ENCODE data around the gene NOMO2. TPM values are rescaled to one million over a fixed set of nuclear protein-coding genes. Genes with fewer than 3 reads are reported as not detected.
"Not testable (repeated sequence)": the region's sequence is repeated elsewhere in the genome, so short reads cannot be mapped to it uniquely, and the experiment has no call there.

NOMO2 gene
- polyA plus RNA-seq, 3 donors: 26.1 to 76.8 (median 66.0) TPM

GRCh38 chr16:18598582-18598981 lies 36.7 kb upstream of the NOMO2 start:
- intact Hi-C loops (cut with micrococcal nuclease); H3K36me3 Mint-ChIP-seq; H4K20me1 ChIP-seq (ENCODE audit: insufficient read depth, low read length); H3K9me3 Mint-ChIP-seq; H3K79me2 ChIP-seq (ENCODE audit: insufficient read depth, low read length); H3K27me3 ChIP-seq (ENCODE audit: control insufficient read depth in 2 of 2, insufficient read depth in 2 of 2, low read length in 2 of 2); H3K4me3 Mint-ChIP-seq; H3K4me2 ChIP-seq (replicated peaks; ENCODE audit: extremely low read depth, low read length, poor library complexity, severe bottlenecking); H2AFZ ChIP-seq (ENCODE audit: insufficient read depth, low read depth, low read length, poor library complexity, severe bottlenecking); H3K27me3 Mint-ChIP-seq (ENCODE audit: low read depth in 3 of 3); H3K4me1 ChIP-seq (ENCODE audit: control insufficient read depth in 1 of 2, insufficient read depth in 2 of 2, low read length in 2 of 2); H3K4me1 Mint-ChIP-seq; DNase-seq; H3K4me3 ChIP-seq (replicated peaks in 1 of 3; ENCODE audit: low read depth in 2 of 3, low read length in 3 of 3); H3K27ac ChIP-seq (ENCODE audit: low read depth in 1 of 2, low read length in 2 of 2); H3K9me3 ChIP-seq (replicated peaks in 1 of 2; ENCODE audit: control insufficient read depth in 1 of 2, insufficient read depth in 1 of 2, low read length in 2 of 2); H3K36me3 ChIP-seq (replicated peaks in 1 of 2; ENCODE audit: control insufficient read depth in 1 of 2, insufficient read depth in 2 of 2, low read length in 2 of 2); H3K27ac Mint-ChIP-seq; H3K9ac ChIP-seq (ENCODE audit: insufficient read depth, low read length, poor library complexity, severe bottlenecking): not testable (repeated sequence)
- no CpG with 5 or more reads among the region's 1 CpG for WGBS (ENCODE audit: insufficient coverage)

DNA sequence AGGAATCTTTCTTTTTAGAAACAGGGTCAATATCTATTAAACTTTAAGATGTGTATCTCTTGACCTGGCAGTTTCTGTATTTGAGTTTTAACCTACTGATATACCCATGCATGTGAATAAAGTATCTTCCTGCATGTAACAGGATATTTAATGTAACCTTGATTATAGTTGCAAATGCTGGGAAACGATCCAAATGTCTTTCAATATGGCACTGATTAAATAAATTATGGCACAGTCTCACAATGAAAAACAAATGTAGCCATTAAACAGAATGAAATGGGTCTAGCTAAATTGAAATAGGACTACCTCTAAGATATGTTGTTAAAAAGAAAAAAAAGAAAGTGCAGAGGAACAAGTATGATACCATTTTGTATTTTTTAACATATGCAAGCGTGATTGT lies 35.8 kb upstream of the NOMO2 start:
- H3K27me3 Mint-ChIP-seq (ENCODE audit: low read depth in 3 of 3); H3K4me3 Mint-ChIP-seq; H3K4me3 ChIP-seq (replicated peaks in 1 of 3; ENCODE audit: low read depth in 2 of 3, low read length in 3 of 3); H3K27me3 ChIP-seq (ENCODE audit: control insufficient read depth in 2 of 2, insufficient read depth in 2 of 2, low read length in 2 of 2); H3K4me2 ChIP-seq (replicated peaks; ENCODE audit: extremely low read depth, low read length, poor library complexity, severe bottlenecking); H3K9ac ChIP-seq (ENCODE audit: insufficient read depth, low read length, poor library complexity, severe bottlenecking); H4K20me1 ChIP-seq (ENCODE audit: insufficient read depth, low read length); H3K27ac ChIP-seq (ENCODE audit: low read depth in 1 of 2, low read length in 2 of 2); H3K9me3 ChIP-seq (replicated peaks in 1 of 2; ENCODE audit: control insufficient read depth in 1 of 2, insufficient read depth in 1 of 2, low read length in 2 of 2); H3K9me3 Mint-ChIP-seq; H3K4me1 Mint-ChIP-seq; H3K4me1 ChIP-seq (ENCODE audit: control insufficient read depth in 1 of 2, insufficient read depth in 2 of 2, low read length in 2 of 2); DNase-seq; H3K36me3 ChIP-seq (replicated peaks in 1 of 2; ENCODE audit: control insufficient read depth in 1 of 2, insufficient read depth in 2 of 2, low read length in 2 of 2); H3K27ac Mint-ChIP-seq; H2AFZ ChIP-seq (ENCODE audit: insufficient read depth, low read depth, low read length, poor library complexity, severe bottlenecking); intact Hi-C loops (cut with micrococcal nuclease); H3K79me2 ChIP-seq (ENCODE audit: insufficient read depth, low read length); H3K36me3 Mint-ChIP-seq: not testable (repeated sequence)
- no CpG with 5 or more reads among the region's 2 CpGs for WGBS (ENCODE audit: insufficient coverage)

DNA sequence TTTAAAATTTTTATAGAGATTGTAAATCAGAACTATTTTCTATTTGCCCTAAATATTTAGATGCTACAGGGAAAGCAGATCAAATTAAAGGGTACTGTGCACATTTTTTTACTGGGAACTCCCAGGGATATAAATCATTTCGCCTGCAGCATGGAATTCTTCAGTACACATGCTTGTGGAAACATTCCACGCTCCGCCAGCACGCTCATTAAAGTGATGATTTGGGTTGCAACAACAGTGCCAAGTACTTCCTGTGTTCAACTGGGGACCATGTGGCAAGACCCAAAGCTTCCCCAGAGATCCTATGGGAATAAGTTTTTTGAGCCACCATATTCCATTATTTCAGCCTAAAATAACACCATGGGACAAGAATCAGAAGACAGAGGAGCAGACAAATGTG lies 35.4 kb upstream of the NOMO2 start:
- H3K27ac Mint-ChIP-seq; H3K4me1 Mint-ChIP-seq; DNase-seq; H3K9ac ChIP-seq (ENCODE audit: insufficient read depth, low read length, poor library complexity, severe bottlenecking); H3K27ac ChIP-seq (ENCODE audit: low read depth in 1 of 2, low read length in 2 of 2); intact Hi-C loops (cut with micrococcal nuclease); H3K4me3 ChIP-seq (replicated peaks in 1 of 3; ENCODE audit: low read depth in 2 of 3, low read length in 3 of 3); H3K9me3 ChIP-seq (replicated peaks in 1 of 2; ENCODE audit: control insufficient read depth in 1 of 2, insufficient read depth in 1 of 2, low read length in 2 of 2); H3K4me2 ChIP-seq (replicated peaks; ENCODE audit: extremely low read depth, low read length, poor library complexity, severe bottlenecking); H3K9me3 Mint-ChIP-seq; H3K27me3 ChIP-seq (ENCODE audit: control insufficient read depth in 2 of 2, insufficient read depth in 2 of 2, low read length in 2 of 2); H3K27me3 Mint-ChIP-seq (ENCODE audit: low read depth in 3 of 3); H3K4me3 Mint-ChIP-seq; H3K36me3 Mint-ChIP-seq; H4K20me1 ChIP-seq (ENCODE audit: insufficient read depth, low read length); H3K4me1 ChIP-seq (ENCODE audit: control insufficient read depth in 1 of 2, insufficient read depth in 2 of 2, low read length in 2 of 2); H3K36me3 ChIP-seq (replicated peaks in 1 of 2; ENCODE audit: control insufficient read depth in 1 of 2, insufficient read depth in 2 of 2, low read length in 2 of 2); H3K79me2 ChIP-seq (ENCODE audit: insufficient read depth, low read length); H2AFZ ChIP-seq (ENCODE audit: insufficient read depth, low read depth, low read length, poor library complexity, severe bottlenecking): not testable (repeated sequence)
- no CpG with 5 or more reads among the region's 4 CpGs for WGBS (ENCODE audit: insufficient coverage)

DNA sequence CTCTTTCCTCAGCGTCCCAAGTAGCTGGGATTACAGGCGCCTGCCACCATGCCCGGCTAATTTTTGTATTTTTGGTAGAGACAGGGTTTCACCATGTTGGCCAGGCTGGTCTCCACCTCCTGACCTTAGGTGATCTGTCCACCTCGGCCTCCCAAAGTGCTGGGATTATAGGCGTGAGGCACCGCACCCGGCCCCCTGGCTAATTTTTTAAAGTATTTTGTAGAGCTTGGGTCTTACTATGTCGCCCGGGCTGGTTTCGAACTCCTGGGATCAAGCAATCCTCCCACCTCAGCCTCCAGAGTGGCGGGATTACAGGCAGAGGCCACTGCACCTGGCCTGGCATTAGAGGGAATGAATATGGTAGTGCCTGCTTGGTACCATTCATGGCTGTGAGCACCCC lies 33.9 kb upstream of the NOMO2 start:
- H3K4me3 ChIP-seq (replicated peaks in 1 of 3; ENCODE audit: low read depth in 2 of 3, low read length in 3 of 3); H2AFZ ChIP-seq (ENCODE audit: insufficient read depth, low read depth, low read length, poor library complexity, severe bottlenecking); H3K4me1 ChIP-seq (ENCODE audit: control insufficient read depth in 1 of 2, insufficient read depth in 2 of 2, low read length in 2 of 2); H3K4me1 Mint-ChIP-seq; DNase-seq; H3K9ac ChIP-seq (ENCODE audit: insufficient read depth, low read length, poor library complexity, severe bottlenecking); H3K9me3 ChIP-seq (replicated peaks in 1 of 2; ENCODE audit: control insufficient read depth in 1 of 2, insufficient read depth in 1 of 2, low read length in 2 of 2); intact Hi-C loops (cut with micrococcal nuclease); H3K79me2 ChIP-seq (ENCODE audit: insufficient read depth, low read length); H3K36me3 Mint-ChIP-seq; H4K20me1 ChIP-seq (ENCODE audit: insufficient read depth, low read length); H3K4me2 ChIP-seq (replicated peaks; ENCODE audit: extremely low read depth, low read length, poor library complexity, severe bottlenecking); H3K36me3 ChIP-seq (replicated peaks in 1 of 2; ENCODE audit: control insufficient read depth in 1 of 2, insufficient read depth in 2 of 2, low read length in 2 of 2); H3K27ac Mint-ChIP-seq; H3K27me3 ChIP-seq (ENCODE audit: control insufficient read depth in 2 of 2, insufficient read depth in 2 of 2, low read length in 2 of 2); H3K27ac ChIP-seq (ENCODE audit: low read depth in 1 of 2, low read length in 2 of 2); H3K27me3 Mint-ChIP-seq (ENCODE audit: low read depth in 3 of 3); H3K4me3 Mint-ChIP-seq; H3K9me3 Mint-ChIP-seq: not testable (repeated sequence)
- 92% methylated on average over 6 of the region's 11 CpGs for WGBS (ENCODE audit: insufficient coverage)
